ENCODE results near the gene KCND2. TPM values are rescaled to one million over a fixed set of nuclear protein-coding genes. Genes with fewer than 3 reads are reported as not detected.

Gene KCND2
- total and polyA plus RNA-seq, 11 donors = 0.04 to 0.41 (median 0.16) TPM; not detected in 4

DNA sequence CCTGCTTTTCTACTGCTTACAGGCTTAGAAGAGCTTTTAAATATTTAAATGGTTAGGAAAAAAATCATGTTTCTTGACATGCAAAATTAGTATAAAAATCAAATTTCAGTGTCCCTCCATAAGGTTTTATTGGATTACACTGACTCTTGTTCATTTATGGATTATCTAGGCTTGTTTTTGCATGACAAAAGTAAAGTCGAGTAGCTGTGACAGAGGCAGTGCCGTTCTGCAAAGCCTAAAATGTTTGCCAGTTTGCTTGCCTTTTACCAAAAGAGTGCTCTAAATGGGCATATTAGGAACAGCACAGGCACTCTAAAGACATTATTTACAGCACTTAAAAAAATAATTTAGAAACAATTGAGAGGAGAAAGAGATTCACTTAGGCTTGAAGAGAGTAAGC lies 445.4 kb downstream of the KCND2 start:
- H3K27me3 ChIP-seq = peaks cover 0 to 17% (median 0%) of the 10 kb centered on the region in 9 donors
- no peak overlapping the region for H3K27ac ChIP-seq
- intact Hi-C loops (cut with DNase I) = no loop called here
- no peaks in the 10 kb centered on the region for H3K9me3 ChIP-seq
- no peak for TF ChIP-seq CTCF (IDR thresholded peaks at IDR 0.05)
- TF ChIP-seq POLR2A (IDR thresholded peaks at IDR 0.05) = no peak
- 77 to 83% (median 81%) methylated on average over 2 of the region's 2 CpGs for WGBS, 4 donors
- ATAC-seq (no peak), DNase-seq (no peak)
- H3K4me3 ChIP-seq = no peak overlapping the region
- no peaks in the 10 kb centered on the region for H3K4me1 ChIP-seq
- H3K36me3 ChIP-seq = no peaks in the 10 kb centered on the region

DNA sequence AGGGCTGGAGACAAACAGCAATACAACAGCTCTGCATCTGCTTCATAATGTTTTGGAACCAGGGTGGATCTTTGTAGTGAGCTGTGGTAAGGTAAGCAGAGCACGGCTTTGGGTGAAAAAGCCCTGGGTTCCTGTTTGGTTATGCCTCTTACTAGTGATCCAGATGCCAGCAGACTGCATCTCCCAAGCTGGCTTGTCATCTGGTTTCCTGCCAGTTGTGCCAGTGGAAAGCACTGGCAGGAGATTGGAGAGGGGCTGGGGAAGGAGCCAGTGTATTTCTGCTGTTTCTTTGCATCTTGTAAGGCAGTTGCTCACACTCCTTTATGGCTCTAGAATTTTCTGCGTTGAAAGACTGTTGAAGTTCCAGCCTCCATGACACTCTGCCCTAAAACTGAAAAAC lies 447.3 kb downstream of the KCND2 start:
- H3K9me3 ChIP-seq = no peaks in the 10 kb centered on the region
- intact Hi-C loops (cut with DNase I) = loop anchor here in 2 of 10 donors (10.0 kb wide), 1 partner anchor 786 kb away; no protein-coding TSS in a partner anchor
- ATAC-seq = no peak

GRCh38 chr7:120723465-120724385 lies 450.8 kb downstream of the KCND2 start:
- H3K36me3 ChIP-seq = no peaks in the 10 kb centered on the region
- H3K4me3 ChIP-seq = no peak overlapping the region
- H3K9me3 ChIP-seq = no peaks in the 10 kb centered on the region
- DNase-seq (no peak), ATAC-seq (no peak)
- peaks cover 0 to 3% (median 0%) of the 10 kb centered on the region in 12 donors for H3K4me1 ChIP-seq
- H3K27ac ChIP-seq = no peak overlapping the region
- H3K27me3 ChIP-seq = peaks cover 0 to 3% (median 0%) of the 10 kb centered on the region in 9 donors
- intact Hi-C loops (cut with DNase I) = loop anchor here in 2 of 10 donors (10.0 kb wide), 1 partner anchor 789 kb away; no protein-coding TSS in a partner anchor
- no peak for TF ChIP-seq CTCF (IDR thresholded peaks at IDR 0.05)
- no peak for TF ChIP-seq POLR2A (IDR thresholded peaks at IDR 0.05)
- WGBS, 4 donors = 94 to 99% (median 95%) methylated on average over 1 of the region's 1 CpG

More for the DNA sequence above, 447.3 kb downstream of the KCND2 start:
- peaks cover 0 to 3% (median 0%) of the 10 kb centered on the region in 12 donors for H3K4me1 ChIP-seq
- no peak overlapping the region for H3K27ac ChIP-seq
- WGBS, 4 donors = 46 to 84% (median 68%) methylated on average over 2 of the region's 2 CpGs
- H3K36me3 ChIP-seq = no peaks in the 10 kb centered on the region
- no peak for TF ChIP-seq POLR2A (IDR thresholded peaks at IDR 0.05)
- no peak for TF ChIP-seq CTCF (IDR thresholded peaks at IDR 0.05)
- H3K27me3 ChIP-seq = peaks cover 0 to 17% (median 0%) of the 10 kb centered on the region in 9 donors
- DNase-seq = no peak
- no peak overlapping the region for H3K4me3 ChIP-seq

DNA sequence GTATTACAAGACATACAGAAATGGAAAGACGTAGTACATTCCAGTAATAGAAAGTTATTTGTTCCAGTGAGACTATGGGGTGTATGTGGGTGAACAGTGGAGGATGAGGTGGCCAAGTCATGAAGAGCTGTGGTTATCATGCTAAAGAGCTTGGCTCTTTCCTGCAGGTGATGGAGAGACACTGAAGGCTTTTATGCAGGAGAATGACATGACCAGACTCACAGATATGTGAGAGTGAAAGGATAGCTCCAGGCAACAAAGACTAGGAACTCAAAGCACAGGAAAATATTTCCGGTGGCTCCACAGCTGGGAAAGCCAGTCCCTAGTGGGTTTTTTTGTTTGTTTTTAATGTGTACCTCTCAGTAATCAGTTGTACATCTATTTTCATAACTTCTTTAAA lies 451.5 kb downstream of the KCND2 start:
- Histone ChIP-seq H3K4me1 (peaks cover 0 to 3% (median 0%) of the 10 kb centered on the region in 12 donors), H3K36me3 (no peaks in the 10 kb centered on the region), H3K27me3 (no peaks in the 10 kb centered on the region), H3K4me3 (no peak overlapping the region), H3K9me3 (no peaks in the 10 kb centered on the region), H3K27ac (no peak overlapping the region)
- TF ChIP-seq POLR2A (IDR thresholded peaks at IDR 0.05) (no peak), CTCF (IDR thresholded peaks at IDR 0.05) (no peak)
- intact Hi-C loops (cut with DNase I) = loop anchor here in 2 of 10 donors (10.0 kb wide), 1 partner anchor 790 kb away; no protein-coding TSS in a partner anchor
- DNase-seq (no peak), ATAC-seq (no peak)
- WGBS, 4 donors = 64 to 76% (median 65%) methylated on average over 2 of the region's 2 CpGs
